SK-N-SH treated with all-trans-retinoic acid at 6 μM for 48 hours (cell line): Measurements from ENCODE around the gene TNXB.

Experiments
- ATAC-seq: fragments of 200-7000 bp; cut with Tn5 transposase; 3 replicates; pipeline ENCODE4 v1.9.1; 2020; ENCODE audit warnings: mild to moderate bottlenecking, moderate library complexity
- ARNTL ChIP-seq: fragments of 450-650 bp; formaldehyde crosslinking; IDR thresholded peaks from 2 replicates; pipeline ENCODE4 v1.5.0; 2020; ENCODE audit warnings: low read depth, mild to moderate bottlenecking, moderate library complexity, borderline replicate concordance
- BACH2 ChIP-seq: fragments of 250-450 bp; sonication (Bioruptor Pico); IDR thresholded peaks from 2 replicates; pipeline ENCODE4 v1.9.0; 2021; ENCODE audit warnings: mild to moderate bottlenecking, borderline replicate concordance
- CSDC2 ChIP-seq: fragments of 250-450 bp; sonication (Bioruptor Pico); IDR thresholded peaks from 2 replicates; pipeline ENCODE4 v1.5.0; 2020; ENCODE audit warnings: mild to moderate bottlenecking, moderate library complexity
- CSRNP3 ChIP-seq: fragments of 250-450 bp; sonication (Bioruptor Pico); IDR thresholded peaks from 2 replicates; pipeline ENCODE4 v1.5.1; 2021; ENCODE audit warnings: mild to moderate bottlenecking, moderate library complexity
- ESRRG ChIP-seq: fragments of 250-450 bp; sonication (Bioruptor Pico); IDR thresholded peaks from 2 replicates; pipeline ENCODE4 v1.6.1; 2021; ENCODE audit warnings: mild to moderate bottlenecking
- GLIS3 ChIP-seq: fragments of 250-450 bp; sonication (Bioruptor Pico); IDR thresholded peaks from 2 replicates; pipeline ENCODE4 v1.5.0; 2020; ENCODE audit warnings: mild to moderate bottlenecking, moderate library complexity
- OSR1 ChIP-seq: fragments of 250-450 bp; sonication (Bioruptor Pico); IDR thresholded peaks from 2 replicates; pipeline ENCODE4 v1.8.0; 2022; ENCODE audit warnings: moderate library complexity, mild to moderate bottlenecking, inconsistent platforms
- PPARA ChIP-seq: fragments of 250-450 bp; sonication (Bioruptor Pico); IDR thresholded peaks from 2 replicates; pipeline ENCODE4 v1.5.0; 2020; ENCODE audit warnings: mild to moderate bottlenecking, borderline replicate concordance
- RARB ChIP-seq: fragments of 250-450 bp; sonication (Bioruptor Pico); IDR thresholded peaks from 2 replicates; pipeline ENCODE4 v1.8.0; 2021; ENCODE audit warnings: mild to moderate bottlenecking, moderate library complexity
- TCF4 ChIP-seq: fragments of 250-450 bp; sonication (Bioruptor Pico); IDR thresholded peaks from 2 replicates; pipeline ENCODE4 v1.8.0; 2021; ENCODE audit warnings: mild to moderate bottlenecking, moderate library complexity, borderline replicate concordance
- TOX ChIP-seq: fragments of 250-450 bp; sonication (Bioruptor Pico); IDR thresholded peaks from 2 replicates; pipeline ENCODE4 v1.8.0; 2021; ENCODE audit warnings: mild to moderate bottlenecking, moderate library complexity, borderline replicate concordance
- TSHZ2 ChIP-seq: fragments of 250-450 bp; sonication (Bioruptor Pico); IDR thresholded peaks from 2 replicates; pipeline ENCODE4 v1.5.0; 2020; ENCODE audit warnings: mild to moderate bottlenecking, moderate library complexity
- ZC3H10 ChIP-seq: fragments of 250-450 bp; sonication (Bioruptor Pico); IDR thresholded peaks from 2 replicates; pipeline ENCODE4 v1.5.1; 2021; ENCODE audit warnings: mild to moderate bottlenecking, moderate library complexity
- ZFP30 ChIP-seq: fragments of 450-650 bp; formaldehyde crosslinking; IDR thresholded peaks from 2 replicates; pipeline ENCODE4 v1.5.0; 2022; ENCODE audit warnings: mild to moderate bottlenecking, moderate library complexity
- ZNF565 ChIP-seq: fragments of 450-650 bp; formaldehyde crosslinking; conservative IDR thresholded peaks from 2 replicates; pipeline ENCODE4 v1.5.0; 2020; ENCODE audit warnings: low read depth, mild to moderate bottlenecking, moderate library complexity
- ZNF70 ChIP-seq: fragments of 450-650 bp; formaldehyde crosslinking; IDR thresholded peaks from 2 replicates; pipeline ENCODE4 v1.5.0; 2020; ENCODE audit warnings: mild to moderate bottlenecking, moderate library complexity
- ZNF8 ChIP-seq: fragments of 450-650 bp; formaldehyde crosslinking; IDR thresholded peaks from 2 replicates; pipeline ENCODE4 v1.5.0; 2020; ENCODE audit warnings: mild to moderate bottlenecking, moderate library complexity
- TF ChIP-seq, protein P1 (sequence below): fragments of 250-450 bp; sonication (Bioruptor Pico); IDR thresholded peaks from 2 replicates; pipeline ENCODE4 v1.8.0; 2020; ENCODE audit warnings: mild to moderate bottlenecking, moderate library complexity, borderline replicate concordance
- TF ChIP-seq, protein P2 (sequence below): fragments of 250-450 bp; sonication (Bioruptor Pico); IDR thresholded peaks from 2 replicates; pipeline ENCODE4 v1.5.1; 2020; ENCODE audit warnings: low read depth, mild to moderate bottlenecking, moderate library complexity

Gene TNXB

GRCh38 chr6:32139590-32139989 lies 30.5 kb upstream of the TNXB start:
- ATAC-seq = no peak
- TF ChIP-seq TCF4 (CRISPR knock-in tag) (no peak), ZNF565 (CRISPR knock-in tag) (no peak)

GRCh38 chr6:32137454-32137853 lies 28.3 kb upstream of the TNXB start:
- no peak for ATAC-seq

DNA sequence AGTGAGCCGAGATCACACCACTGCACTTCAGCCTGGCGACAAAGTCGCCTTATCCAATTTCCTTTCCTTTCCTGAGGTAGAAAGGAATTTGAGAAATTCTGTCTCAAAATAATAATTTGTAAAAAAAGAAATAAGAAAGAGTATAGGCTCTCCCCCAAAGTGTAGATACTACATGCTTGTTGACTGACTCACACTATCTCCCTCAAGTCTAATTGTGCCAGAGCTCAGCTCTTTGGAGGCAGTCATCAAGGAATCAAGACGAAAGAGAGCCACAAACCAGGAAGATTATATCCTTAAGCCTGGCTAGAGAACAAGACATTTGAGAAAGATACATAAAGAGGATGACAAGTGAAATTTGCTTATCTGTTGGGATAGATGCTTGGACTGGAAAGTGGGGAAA lies 24.6 kb upstream of the TNXB start:
- no peak for ATAC-seq
- TF ChIP-seq ZC3H10 (CRISPR knock-in tag) (no peak), TCF4 (CRISPR knock-in tag) (no peak), ZNF70 (no peak), CSDC2 (CRISPR knock-in tag) (no peak), OSR1 (CRISPR knock-in tag) (no peak), BACH2 (CRISPR knock-in tag) (no peak), TSHZ2 (CRISPR knock-in tag) (no peak), ZNF8 (CRISPR knock-in tag) (no peak), ZFP30 (CRISPR knock-in tag) (no peak)
- TF ChIP-seq, protein P1, sequence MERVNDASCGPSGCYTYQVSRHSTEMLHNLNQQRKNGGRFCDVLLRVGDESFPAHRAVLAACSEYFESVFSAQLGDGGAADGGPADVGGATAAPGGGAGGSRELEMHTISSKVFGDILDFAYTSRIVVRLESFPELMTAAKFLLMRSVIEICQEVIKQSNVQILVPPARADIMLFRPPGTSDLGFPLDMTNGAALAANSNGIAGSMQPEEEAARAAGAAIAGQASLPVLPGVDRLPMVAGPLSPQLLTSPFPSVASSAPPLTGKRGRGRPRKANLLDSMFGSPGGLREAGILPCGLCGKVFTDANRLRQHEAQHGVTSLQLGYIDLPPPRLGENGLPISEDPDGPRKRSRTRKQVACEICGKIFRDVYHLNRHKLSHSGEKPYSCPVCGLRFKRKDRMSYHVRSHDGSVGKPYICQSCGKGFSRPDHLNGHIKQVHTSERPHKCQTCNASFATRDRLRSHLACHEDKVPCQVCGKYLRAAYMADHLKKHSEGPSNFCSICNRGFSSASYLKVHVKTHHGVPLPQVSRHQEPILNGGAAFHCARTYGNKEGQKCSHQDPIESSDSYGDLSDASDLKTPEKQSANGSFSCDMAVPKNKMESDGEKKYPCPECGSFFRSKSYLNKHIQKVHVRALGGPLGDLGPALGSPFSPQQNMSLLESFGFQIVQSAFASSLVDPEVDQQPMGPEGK (CRISPR knock-in tag) = no peak

More at GRCh38 chr6:32137454-32137853, 28.3 kb upstream of the TNXB start:
- TF ChIP-seq TSHZ2 (CRISPR knock-in tag) = no peak
- TF ChIP-seq, protein P1 (CRISPR knock-in tag) = no peak
- TF ChIP-seq CSRNP3 (CRISPR knock-in tag) = no peak
- no peak for TF ChIP-seq ZC3H10 (CRISPR knock-in tag)
- TF ChIP-seq ARNTL = no peak
- no peak for TF ChIP-seq TCF4 (CRISPR knock-in tag)
- TF ChIP-seq, protein P2, sequence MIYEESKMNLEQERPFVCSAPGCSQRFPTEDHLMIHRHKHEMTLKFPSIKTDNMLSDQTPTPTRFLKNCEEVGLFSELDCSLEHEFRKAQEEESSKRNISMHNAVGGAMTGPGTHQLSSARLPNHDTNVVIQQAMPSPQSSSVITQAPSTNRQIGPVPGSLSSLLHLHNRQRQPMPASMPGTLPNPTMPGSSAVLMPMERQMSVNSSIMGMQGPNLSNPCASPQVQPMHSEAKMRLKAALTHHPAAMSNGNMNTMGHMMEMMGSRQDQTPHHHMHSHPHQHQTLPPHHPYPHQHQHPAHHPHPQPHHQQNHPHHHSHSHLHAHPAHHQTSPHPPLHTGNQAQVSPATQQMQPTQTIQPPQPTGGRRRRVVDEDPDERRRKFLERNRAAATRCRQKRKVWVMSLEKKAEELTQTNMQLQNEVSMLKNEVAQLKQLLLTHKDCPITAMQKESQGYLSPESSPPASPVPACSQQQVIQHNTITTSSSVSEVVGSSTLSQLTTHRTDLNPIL (CRISPR knock-in tag) = no peak
- TF ChIP-seq GLIS3 (CRISPR knock-in tag) = no peak
- TF ChIP-seq PPARA (CRISPR knock-in tag) = no peak
- TF ChIP-seq ZFP30 (CRISPR knock-in tag) = no peak
- TF ChIP-seq CSDC2 (CRISPR knock-in tag) = no peak
- TF ChIP-seq TOX (CRISPR knock-in tag) = no peak
- TF ChIP-seq ZNF565 (CRISPR knock-in tag) = no peak
- TF ChIP-seq RARB (CRISPR knock-in tag) = no peak
- no peak for TF ChIP-seq ESRRG
